Measurements from ENCODE around the gene LRMDA.

Gene LRMDA

DNA sequence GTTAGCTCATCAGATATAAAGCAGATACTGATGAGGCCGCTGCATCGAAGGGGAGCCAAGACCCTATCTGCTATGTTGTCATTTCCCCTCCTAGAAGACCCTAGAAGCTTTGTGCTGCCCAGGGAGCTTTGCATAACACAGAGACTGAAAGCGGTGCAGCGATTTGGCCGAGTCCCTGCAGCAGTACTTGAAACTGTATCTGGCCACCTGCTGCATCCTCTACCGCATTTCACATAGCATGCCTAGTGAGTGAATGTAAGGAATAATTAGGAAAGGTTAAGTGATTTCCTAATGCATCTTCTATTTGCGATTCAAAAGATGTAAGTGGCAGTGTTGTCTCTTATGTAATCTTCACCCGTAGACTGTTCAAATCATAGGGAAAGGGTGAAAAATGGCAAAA is 106.7 kb downstream of the LRMDA start:
- TF ChIP-seq EZH2 (IDR thresholded peaks at IDR 0.05; ENCODE audit: borderline replicate concordance, low read depth, low read length, severe bottlenecking) = no peak
- TF ChIP-seq, protein P1, sequence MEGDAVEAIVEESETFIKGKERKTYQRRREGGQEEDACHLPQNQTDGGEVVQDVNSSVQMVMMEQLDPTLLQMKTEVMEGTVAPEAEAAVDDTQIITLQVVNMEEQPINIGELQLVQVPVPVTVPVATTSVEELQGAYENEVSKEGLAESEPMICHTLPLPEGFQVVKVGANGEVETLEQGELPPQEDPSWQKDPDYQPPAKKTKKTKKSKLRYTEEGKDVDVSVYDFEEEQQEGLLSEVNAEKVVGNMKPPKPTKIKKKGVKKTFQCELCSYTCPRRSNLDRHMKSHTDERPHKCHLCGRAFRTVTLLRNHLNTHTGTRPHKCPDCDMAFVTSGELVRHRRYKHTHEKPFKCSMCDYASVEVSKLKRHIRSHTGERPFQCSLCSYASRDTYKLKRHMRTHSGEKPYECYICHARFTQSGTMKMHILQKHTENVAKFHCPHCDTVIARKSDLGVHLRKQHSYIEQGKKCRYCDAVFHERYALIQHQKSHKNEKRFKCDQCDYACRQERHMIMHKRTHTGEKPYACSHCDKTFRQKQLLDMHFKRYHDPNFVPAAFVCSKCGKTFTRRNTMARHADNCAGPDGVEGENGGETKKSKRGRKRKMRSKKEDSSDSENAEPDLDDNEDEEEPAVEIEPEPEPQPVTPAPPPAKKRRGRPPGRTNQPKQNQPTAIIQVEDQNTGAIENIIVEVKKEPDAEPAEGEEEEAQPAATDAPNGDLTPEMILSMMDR (IDR thresholded peaks at IDR 0.05; ENCODE audit: borderline replicate concordance, extremely low read depth, low read length, poor library complexity, severe bottlenecking) = no peak
- H2AFZ ChIP-seq (ENCODE audit: low read depth, low read length) = no peak overlapping the region
- H4K20me1 ChIP-seq (ENCODE audit: insufficient read depth, low read length) = no peaks in the 10 kb centered on the region
- no peaks in the 10 kb centered on the region for H3K9me3 ChIP-seq (ENCODE audit: insufficient read depth, low read length, severe bottlenecking)
- H3K4me3 ChIP-seq (ENCODE audit: low read depth in 1 of 2, low read length in 2 of 2) = no peak overlapping the region
- no peak for DNase-seq
- ATAC-seq (ENCODE audit: insufficient read depth, low read depth) = no peak
- peaks cover 16% of the 10 kb centered on the region for H3K27me3 ChIP-seq (ENCODE audit: insufficient read depth, low read length, poor library complexity)
- no peak overlapping the region for H3K9ac ChIP-seq (ENCODE audit: low read depth, low read length)
- no peaks in the 10 kb centered on the region for H3K36me3 ChIP-seq (ENCODE audit: insufficient read depth, low read length)
- no peak overlapping the region for H3K27ac ChIP-seq (ENCODE audit: low read length)
- H3K79me2 ChIP-seq (ENCODE audit: insufficient read depth, low read length) = no peaks in the 10 kb centered on the region
- no peaks in the 10 kb centered on the region for H3K4me1 ChIP-seq (ENCODE audit: insufficient read depth, low read length)
- no peak overlapping the region for H3K4me2 ChIP-seq (ENCODE audit: insufficient read depth, low read length)

- no peak for DNase-seq
- Histone ChIP-seq H3K4me3 (ENCODE audit: low read depth in 1 of 2, low read length in 2 of 2) (no peak overlapping the region), H3K27ac (ENCODE audit: low read length) (no peak overlapping the region), H2AFZ (ENCODE audit: low read depth, low read length) (no peak overlapping the region), H3K9me3 (ENCODE audit: insufficient read depth, low read length, severe bottlenecking) (no peaks in the 10 kb centered on the region), H4K20me1 (ENCODE audit: insufficient read depth, low read length) (no peaks in the 10 kb centered on the region), H3K4me2 (ENCODE audit: insufficient read depth, low read length) (no peak overlapping the region), H3K79me2 (ENCODE audit: insufficient read depth, low read length) (no peaks in the 10 kb centered on the region), H3K27me3 (ENCODE audit: insufficient read depth, low read length, poor library complexity) (peaks cover 16% of the 10 kb centered on the region), H3K36me3 (ENCODE audit: insufficient read depth, low read length) (no peaks in the 10 kb centered on the region), H3K4me1 (ENCODE audit: insufficient read depth, low read length) (no peaks in the 10 kb centered on the region), H3K9ac (ENCODE audit: low read depth, low read length) (no peak overlapping the region)
- TF ChIP-seq, protein P1 (IDR thresholded peaks at IDR 0.05; ENCODE audit: borderline replicate concordance, extremely low read depth, low read length, poor library complexity, severe bottlenecking) = no peak
- no peak for TF ChIP-seq EZH2 (IDR thresholded peaks at IDR 0.05; ENCODE audit: borderline replicate concordance, low read depth, low read length, severe bottlenecking)
- ATAC-seq (ENCODE audit: insufficient read depth, low read depth) = no peak
Measured at GRCh38 chr10:75538765-75539164, 107.3 kb downstream of the LRMDA start.

DNA sequence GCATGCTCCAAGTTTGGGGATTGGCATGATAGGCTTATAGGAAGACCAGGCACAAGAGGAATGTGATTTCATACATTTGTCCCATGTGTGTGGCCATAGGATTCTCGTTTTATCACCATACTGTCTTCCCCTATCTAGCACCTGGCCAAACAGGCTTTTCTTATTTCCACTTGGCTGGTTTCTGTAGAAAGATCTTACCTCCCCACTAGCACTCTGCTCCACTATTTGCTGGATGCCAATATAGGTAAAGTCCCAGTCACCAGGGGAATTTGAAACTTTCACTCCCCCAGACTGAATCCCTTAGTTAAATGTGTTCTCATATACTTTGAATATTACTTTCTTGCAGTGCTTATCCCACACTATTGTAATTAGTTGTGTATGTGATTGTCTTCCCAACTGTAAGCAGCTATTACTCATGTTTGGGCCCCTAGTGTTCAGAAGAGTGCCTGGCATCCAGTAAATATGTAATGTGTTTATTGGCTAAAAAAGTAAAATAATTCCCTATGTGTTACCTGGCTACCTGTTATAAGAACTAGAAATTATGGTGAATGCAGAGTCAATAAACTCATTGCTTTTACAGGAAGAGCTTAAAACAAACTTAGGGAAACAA is 109.0 kb downstream of the LRMDA start:
- H2AFZ ChIP-seq (ENCODE audit: low read depth, low read length) = no peak overlapping the region
- no peak for TF ChIP-seq EZH2 (IDR thresholded peaks at IDR 0.05; ENCODE audit: borderline replicate concordance, low read depth, low read length, severe bottlenecking)
- TF ChIP-seq, protein P1 (IDR thresholded peaks at IDR 0.05; ENCODE audit: borderline replicate concordance, extremely low read depth, low read length, poor library complexity, severe bottlenecking) = no peak
- H3K79me2 ChIP-seq (ENCODE audit: insufficient read depth, low read length) = no peaks in the 10 kb centered on the region
- DNase-seq (no peak), ATAC-seq (ENCODE audit: insufficient read depth, low read depth) (no peak)
- no peaks in the 10 kb centered on the region for H3K36me3 ChIP-seq (ENCODE audit: insufficient read depth, low read length)
- H3K4me3 ChIP-seq (ENCODE audit: low read depth in 1 of 2, low read length in 2 of 2) = no peak overlapping the region
- H3K4me1 ChIP-seq (ENCODE audit: insufficient read depth, low read length) = no peaks in the 10 kb centered on the region
- H3K4me2 ChIP-seq (ENCODE audit: insufficient read depth, low read length) = no peak overlapping the region
- no peak overlapping the region for H3K9ac ChIP-seq (ENCODE audit: low read depth, low read length)
- no peak overlapping the region for H3K27ac ChIP-seq (ENCODE audit: low read length)
- H3K27me3 ChIP-seq (ENCODE audit: insufficient read depth, low read length, poor library complexity) = peaks cover 16% of the 10 kb centered on the region
- H3K9me3 ChIP-seq (ENCODE audit: insufficient read depth, low read length, severe bottlenecking) = no peaks in the 10 kb centered on the region
- no peaks in the 10 kb centered on the region for H4K20me1 ChIP-seq (ENCODE audit: insufficient read depth, low read length)

Data from DND-41 (cell line).